Body of pancreas (tissue), 4 donors: ENCODE results near the gene GCC2.

Experiments used
- CTCF ChIP-seq, 7 experiments: fragments of 450-650 bp in 4 of 7; fragments of 200-600 bp in 3 of 7; sonication (generic) in 3 of 7; IDR thresholded peaks; one replicate each; pipeline ENCODE4 v1.5.1; 2016 to 2019; ENCODE audit warnings: antibody characterized with exemption in 7 of 7
- POLR2A ChIP-seq, 3 donors: fragments of 450-650 bp; IDR thresholded peaks; one replicate each; pipeline ENCODE4 v1.6.1; 2016; ENCODE audit warnings: antibody characterized with exemption in 3 of 3, mild to moderate bottlenecking in 2 of 3

GRCh38 chr2:108536133-108536780 lies 87.3 kb downstream of the GCC2 start:
- TF ChIP-seq CTCF (IDR thresholded peaks at IDR 0.05): no peak
- TF ChIP-seq POLR2A (IDR thresholded peaks at IDR 0.05): no peak
